Germinal center (tissue), 1 donor: ENCODE results near the gene STXBP5L.
"Not testable (repeated sequence)": the region's sequence is repeated elsewhere in the genome, so short reads cannot be mapped to it uniquely, and the experiment has no call there.

Source experiments
- DNase-seq: peaks from one replicate; pipeline ENCODE4 v3.0.0; 2012; ENCODE audit warnings: mixed read lengths, low spot score

Gene STXBP5L

GRCh38 chr3:120908030-120908794 is at the start of gene STXBP5L:
Gene STXBP5L, plus strand, starts transcription at chr3:120908205. Its CDS starts 1,374 bp downstream, at chr3:120909579.
- peak; percentile 77 for DNase-seq

DNA sequence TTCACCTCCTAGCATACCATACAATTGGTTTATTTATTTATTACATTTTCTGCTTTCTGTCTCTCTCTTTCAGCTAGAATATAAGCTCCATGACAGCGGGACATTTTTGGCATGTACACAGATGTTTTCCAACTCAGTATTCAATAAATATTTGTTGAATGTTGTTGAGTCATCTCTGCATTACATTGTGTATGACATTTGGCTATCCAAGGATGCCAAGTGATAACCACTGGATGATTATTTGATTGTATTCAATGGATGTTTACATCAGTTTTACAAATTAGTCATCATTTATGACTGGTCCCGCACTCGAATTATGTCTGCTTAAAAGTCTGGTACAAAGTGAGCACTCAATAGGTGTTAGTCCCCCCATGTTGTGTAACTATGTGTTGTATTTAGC is 49.5 kb upstream of the STXBP5L start:
- no peak for DNase-seq

DNA sequence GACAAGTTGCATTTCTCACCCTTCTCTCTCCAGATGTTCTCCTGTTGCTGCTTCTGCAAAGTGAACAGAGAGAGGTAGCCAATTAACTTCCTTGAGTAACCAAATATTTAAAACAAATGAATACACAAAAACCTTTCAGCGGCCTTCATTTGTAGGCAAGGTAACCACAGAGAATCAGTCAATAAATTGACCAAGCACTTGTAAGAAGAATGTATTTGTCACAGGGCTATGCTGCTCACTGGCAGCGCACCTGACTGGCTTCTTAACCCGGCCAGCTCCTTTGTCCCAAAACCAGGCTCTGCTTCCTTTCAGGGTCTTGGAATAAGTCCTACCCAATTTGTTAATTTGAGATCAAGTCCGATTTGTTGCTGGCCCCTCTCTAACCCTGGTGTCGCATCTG is 43.5 kb upstream of the STXBP5L start:
- DNase-seq: no peak

DNA sequence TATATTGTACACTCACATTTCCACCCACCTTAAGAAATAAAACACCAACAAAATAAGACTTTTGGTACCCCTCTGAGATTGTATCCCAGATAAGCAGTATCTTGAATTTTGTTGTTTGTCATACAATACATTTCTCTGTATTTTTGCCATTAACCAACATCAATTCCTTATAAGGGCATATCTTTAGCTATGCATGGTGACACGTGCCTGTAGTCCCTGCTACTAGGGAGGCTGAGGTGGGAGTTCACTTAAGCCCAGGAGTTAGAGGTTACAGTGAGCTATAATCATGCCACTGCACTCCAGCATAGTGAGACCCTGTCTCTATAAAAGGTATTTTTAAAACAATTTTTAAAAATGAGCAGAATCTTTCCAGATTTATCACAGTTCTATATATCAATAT is 32.5 kb upstream of the STXBP5L start:
- no peak for DNase-seq

- DNase-seq: no peak
These were observed 32.0 kb upstream of the STXBP5L start for GRCh38 chr3:120875989-120876388.

DNA sequence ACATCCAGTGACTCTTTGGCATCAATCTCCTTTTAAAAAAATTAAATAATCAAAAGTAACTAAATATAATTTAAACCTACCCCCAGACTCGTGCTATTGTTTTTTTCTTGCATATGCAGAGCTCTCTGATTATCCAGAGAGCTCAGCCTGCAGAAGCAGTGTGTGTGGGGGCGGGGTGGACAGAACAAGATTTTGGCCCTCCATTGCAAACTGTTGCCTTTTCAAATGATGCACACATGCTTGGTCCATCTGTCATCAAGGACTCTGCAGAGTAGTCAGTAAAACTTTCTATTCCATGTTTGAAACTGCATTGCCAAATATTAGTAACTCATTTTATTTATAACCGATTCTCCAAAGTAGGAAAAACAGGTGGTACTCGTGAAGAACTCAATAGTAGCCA is 28.6 kb upstream of the STXBP5L start:
- DNase-seq: no peak

DNA sequence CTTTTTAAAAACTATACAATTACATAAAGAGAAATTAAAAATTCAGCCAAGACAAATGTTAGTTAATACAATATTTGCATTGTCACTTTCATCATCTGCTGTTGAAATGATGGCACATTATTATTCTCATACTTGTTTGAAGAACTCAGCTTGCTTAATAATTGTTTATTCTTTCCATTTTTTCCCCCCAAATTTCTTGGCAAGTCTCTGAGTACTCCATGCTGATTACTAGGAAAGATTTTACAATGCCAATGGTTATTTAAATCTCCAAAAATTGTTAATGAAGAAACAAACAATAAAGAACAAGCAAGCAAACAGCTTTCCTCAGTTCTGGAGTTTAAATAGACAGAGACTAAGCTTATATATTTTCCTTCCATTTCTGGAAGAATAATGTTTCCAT is 15.1 kb upstream of the STXBP5L start:
- DNase-seq: no peak

DNA sequence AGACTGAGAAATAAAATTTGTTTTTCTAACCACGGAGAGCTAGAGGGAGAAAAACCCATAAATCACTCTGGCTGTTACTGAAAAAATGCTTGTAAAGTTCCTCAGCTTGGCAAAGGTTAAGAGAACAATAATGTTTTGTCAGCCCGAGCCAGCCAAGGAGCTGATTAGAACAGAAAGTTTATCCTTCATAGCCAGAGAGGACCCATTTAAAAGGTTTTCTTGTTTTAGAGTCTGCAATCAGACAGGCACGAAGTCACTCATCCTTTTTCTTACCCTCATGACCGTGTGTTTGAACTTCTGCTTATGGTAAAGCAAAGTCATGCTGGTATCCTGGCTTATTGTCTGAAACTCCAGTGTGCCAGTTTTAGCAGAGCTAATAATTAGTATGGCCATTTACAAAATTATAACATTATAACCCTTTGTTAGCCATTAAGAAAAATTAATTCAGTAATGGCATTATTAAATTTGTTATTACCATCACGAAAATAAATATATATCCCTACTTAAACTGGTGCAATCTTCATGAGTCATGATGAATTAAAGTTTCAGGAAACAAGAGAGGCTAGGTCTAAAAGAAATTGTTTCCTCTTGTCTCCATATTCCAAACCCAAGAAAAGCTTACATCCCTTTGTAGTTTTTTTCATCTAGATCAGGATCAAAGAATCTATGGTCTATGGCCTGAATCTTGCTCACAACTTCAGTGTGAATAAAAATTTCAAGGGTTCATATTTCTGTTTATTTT is 13.5 kb upstream of the STXBP5L start:
- no peak for DNase-seq

DNA sequence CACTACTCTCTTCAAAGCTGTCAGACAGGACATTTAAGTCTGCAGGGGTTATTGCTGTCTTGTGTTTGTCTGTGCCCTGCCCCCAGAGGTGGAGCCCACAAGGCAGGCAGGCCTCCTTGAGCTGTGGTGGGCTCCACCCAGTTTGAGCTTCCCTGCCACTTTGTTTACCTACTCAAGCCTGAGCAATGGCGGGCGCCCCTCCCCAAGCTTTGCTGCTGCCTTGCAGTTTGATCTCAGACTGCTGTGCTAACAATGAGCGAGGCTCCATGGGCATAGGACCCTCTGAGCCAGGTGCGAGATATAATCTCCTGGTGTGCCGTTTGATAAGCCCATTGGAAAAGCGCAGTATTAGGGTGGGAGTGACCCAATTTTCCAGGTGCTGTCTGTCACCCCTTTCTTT is 6.3 kb upstream of the STXBP5L start:
- DNase-seq: not testable (repeated sequence)

- DNase-seq: no peak
These were observed 4.8 kb upstream of the STXBP5L start for GRCh38 chr3:120903221-120903620.

- DNase-seq: no peak
These were observed 361 bp upstream of the STXBP5L start for GRCh38 chr3:120907659-120908029.

DNA sequence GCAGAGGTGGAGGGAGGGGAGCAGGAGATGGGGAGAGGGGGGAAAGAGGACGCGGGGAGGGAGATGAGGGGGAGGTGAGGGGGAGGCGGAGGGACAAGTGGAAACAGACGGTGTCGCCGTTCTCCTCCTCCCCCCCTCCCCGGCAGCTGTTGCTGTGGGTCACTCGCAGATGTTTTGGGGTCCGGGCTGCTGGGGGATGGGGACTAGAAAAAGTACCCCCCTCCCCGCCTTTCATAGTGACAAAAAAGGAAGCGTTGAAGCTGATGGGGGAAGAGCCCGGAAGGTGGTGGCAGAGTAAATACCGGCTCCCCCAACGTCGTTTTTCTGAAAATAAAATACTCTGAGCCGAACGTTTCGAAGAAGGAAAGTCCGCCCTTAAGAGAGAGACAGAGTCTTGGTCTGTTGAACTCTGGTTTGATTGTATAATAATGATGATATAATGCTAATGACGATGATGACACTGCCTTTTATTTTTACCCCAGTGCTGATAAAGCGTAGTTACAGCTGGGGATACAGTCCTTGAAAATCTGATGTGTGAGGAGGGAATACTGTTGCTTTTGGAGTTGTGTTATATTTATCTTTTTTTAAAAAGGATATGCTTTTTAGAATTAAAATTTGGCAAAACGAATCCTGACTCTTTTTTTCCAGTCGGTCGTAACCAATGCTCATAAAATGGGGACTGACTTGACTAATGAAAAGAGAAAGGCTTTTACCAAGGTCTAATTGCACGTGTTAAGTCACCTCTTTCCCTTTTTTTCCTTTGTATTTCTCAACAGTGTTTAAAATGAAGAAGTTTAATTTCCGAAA is 993 bp downstream of the STXBP5L start:
- DNase-seq: no peak

- DNase-seq: no peak
These were observed 1.5 kb downstream of the STXBP5L start for GRCh38 chr3:120909602-120909878.

DNA sequence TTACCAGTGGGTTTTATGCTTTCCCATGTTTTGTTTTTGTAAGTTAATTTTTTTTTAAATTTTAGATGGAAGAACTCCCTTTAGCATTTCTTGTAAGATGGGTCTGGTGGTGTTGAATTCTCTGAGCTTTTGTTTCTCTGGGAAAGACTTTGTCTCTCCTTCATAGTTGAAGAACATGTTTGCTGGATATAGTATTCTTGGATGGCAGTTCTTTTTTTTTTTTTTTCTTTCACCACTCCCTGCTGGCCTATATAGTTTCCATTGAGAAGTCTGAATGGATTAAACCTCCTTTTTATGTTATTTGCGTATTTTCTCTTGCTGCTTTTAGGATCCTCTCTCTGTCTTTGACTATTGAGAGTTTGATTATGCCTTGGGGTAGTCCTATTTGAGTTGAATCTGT is 18.1 kb downstream of the STXBP5L start:
- no peak for DNase-seq

DNA sequence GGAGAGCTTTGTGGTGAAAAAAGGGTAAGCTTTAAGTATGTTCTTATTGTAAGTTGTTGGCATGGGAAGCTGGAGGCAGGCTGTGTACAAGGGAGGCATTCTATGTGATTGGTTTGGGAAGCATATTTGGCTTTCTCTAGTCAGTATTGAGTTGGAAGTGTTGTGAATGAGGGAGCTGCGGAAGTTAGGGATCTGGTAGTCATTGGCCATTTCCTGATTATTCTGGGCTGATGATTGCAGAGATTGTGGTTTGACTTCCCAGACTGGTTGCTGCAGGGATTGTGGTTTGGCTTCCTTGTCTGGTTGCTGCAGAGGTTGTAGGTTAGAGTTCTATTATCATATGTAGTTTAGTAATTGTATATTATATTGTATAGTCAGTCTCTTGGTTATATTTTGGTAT is 21.0 kb downstream of the STXBP5L start:
- no peak for DNase-seq

DNA sequence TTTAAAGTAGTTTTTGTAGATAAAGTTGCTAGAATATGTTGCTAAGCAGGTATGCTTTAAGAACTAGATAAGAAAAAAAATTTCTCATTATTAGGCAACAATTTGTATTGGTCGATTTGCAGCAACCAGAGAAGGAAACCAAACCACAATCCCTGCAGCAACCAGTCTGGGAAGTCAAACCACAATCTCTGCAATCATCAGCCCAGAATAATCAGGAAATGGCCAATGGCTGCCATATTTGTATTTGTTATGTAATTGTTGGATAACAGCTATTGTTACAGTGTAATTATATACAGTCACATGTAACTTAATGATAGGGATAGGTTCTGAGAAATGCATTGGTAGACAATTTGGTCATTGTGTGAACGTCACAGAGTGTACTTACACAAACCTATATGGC is 23.6 kb downstream of the STXBP5L start:
- no peak for DNase-seq

DNA sequence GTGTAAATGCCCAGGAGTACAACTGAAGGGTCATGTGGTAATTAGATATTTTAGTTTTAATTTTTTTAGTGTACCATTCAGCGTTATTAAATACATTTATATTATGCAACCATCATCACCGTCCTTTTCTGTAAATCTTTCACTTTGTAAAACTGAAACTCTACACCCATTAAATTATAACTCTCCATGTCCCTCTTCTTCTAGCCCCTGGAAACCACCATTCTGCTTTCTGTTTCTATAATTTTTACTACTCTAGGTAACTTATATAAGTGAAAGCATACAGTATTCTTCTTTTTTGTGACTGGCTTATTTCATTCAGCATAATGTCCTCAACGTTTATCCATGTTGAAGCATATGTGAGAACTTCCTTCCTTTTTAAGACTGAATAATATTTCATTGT is 48.1 kb downstream of the STXBP5L start:
- no peak for DNase-seq

DNA sequence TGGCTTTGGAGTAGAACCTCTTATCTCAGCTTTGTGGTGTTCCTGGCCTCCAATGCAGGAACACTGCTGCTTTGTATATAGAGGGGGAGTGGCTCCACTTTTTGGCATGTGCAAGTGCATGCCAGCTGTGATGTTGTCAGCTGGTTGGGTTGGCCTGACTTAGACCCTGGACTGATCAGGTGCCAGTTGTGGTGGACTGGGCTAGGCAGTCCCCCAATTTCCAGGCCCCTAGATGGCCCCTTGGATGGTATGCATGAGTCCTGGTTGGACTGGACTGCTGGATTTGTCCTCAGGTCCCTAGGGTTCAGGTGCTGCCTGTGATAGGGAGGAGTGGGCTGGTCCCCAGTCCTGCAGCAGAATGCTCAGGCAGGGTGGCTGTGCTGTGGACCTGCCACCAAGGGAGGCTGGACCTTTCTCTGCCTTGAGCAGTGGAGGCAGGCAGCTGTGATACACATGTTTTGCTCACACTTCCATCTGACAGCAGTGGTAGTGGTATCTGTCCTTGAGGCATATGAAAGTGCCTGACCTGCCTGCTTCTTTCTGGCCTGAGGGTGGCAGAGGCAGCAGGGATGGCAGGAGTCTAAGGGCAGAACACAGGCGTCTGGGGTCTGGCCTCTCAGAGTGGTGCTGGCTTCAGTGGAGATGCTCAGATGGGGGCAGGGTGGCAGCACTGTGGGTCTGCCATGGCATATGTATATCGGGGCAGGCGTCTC is 74.8 kb downstream of the STXBP5L start:
- no peak for DNase-seq

DNA sequence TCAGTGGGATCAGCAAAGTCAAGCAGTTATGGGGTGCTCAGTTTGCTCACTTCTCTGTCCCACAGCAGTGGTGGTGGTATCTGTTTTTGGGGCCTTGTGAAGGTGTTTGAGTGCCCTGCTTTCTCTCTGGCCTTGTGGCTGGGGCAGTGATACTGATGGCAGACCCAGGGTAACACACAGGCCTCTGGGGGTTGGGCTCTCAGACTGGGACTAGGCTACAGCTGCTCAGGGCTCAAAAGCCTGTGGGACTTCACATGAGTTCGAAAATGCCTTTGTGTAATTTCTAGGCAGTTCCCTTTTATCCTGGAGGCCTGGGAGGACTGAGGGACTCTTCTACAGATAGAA is 75.3 kb downstream of the STXBP5L start:
- DNase-seq: no peak

DNA sequence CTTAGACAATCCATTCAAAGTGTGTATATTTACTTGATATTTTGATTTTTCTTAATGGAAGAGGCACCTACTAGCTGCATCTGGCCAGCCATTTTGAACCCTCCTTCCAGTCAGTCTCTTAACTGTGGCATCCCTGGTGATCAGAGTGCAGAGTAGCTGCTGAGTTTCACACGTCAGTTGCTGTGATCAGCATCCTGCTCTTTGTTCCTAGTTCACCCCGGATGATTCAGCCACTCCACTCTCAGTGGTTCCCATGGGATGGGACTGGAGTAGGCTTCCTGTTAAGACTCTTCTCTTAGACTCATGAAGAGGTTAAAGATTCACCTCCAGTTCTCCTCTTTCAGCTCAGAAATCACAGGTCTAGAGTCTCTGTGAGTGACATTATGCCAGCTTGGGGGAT is 75.8 kb downstream of the STXBP5L start:
- no peak for DNase-seq

GRCh38 chr3:120985242-120985641 is 77.2 kb downstream of the STXBP5L start:
- no peak for DNase-seq

- DNase-seq: no peak
These were observed 81.0 kb downstream of the STXBP5L start for GRCh38 chr3:120988994-120989393.

DNA sequence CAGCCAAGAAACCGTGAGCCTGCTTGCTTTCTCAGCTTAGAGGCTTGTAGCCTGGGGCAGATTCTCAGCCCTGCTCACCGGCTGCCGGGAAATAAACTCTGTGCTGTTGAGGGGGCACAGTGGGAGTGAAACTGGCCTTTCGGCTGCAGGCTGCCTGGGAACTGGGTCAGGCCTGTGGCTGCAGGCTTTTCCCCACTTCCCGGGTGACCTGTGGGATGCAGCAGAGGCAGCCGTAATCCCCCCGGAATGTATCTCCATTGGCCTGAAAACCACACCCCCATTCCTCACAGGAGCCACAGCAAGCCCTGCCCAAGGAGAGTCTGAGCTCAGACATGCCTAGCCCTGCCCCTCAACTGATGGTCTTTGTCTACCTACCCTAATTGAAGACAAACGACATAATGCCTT is 110.9 kb downstream of the STXBP5L start:
- DNase-seq: no peak
